Activated CD4-positive, alpha-beta T cell treated with anti-CD3 and anti-CD28 coated beads, Interleukin-2, Interleukin-6, amounts not matched to agents 100 ng/mL and 50 ng/mL, durations not matched to agents 16 hours and 8 hours (primary cell): Measurements from ENCODE around the gene WDR37.

Source experiments
- DNase-seq: peaks from one replicate; pipeline ENCODE4 v3.0.0-alpha.2; 2020

Gene WDR37

DNA sequence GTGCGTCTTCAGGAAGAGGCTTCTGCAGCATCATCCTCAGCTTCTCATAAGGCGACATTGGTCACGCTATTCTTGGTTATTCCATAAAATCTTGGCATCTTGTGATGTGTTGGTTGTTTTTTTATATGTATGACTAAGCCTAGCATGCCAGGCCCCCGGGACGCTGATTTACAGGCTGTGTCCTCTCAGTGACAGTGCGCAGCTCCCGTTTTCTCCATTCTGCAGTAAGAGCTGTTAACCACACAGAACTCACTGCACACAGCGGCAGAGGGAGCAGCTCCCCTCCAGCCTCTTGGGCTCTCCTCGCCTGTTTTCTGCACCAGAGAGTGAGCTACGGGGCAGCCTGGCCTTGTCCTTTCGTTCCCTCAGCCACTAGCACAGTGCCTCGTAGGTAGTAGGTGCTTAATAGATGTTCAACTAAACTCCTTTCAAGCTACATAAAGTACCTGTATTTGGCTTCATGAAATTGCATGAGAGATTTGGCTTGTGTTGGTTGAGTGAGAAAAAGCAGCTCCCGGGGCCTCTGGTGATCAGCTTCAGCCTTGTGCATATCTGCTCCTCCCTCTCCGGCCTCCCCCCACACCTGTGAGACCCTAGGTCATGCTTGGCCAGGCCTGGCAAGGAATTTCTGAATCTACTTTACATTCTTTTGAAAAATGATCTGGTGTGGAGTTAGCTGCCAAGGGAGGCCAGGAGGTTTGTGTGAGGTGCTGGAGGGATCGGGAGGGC, 116.2 kb downstream of the WDR37 start:
- no peak for DNase-seq

DNA sequence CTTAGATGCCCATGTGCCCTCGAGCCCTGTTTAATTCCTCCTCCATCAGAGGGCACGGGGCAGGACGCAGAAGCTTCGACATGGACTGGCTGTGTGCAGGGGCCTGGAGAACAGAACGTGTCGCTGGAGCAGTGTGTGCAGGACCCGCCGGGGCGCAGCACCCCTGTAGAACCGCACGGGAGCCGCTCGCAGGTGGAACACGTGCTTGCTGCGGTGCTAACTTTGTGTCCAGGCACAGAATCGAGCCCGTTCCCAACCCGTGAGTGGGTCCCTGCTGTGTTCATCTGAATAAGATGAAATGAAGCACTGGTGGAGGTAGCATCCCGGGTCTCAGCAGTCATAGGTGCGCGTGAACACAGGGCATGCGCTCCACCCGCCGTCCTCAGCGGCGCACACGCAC, 116.9 kb downstream of the WDR37 start:
- DNase-seq = no peak

DNA sequence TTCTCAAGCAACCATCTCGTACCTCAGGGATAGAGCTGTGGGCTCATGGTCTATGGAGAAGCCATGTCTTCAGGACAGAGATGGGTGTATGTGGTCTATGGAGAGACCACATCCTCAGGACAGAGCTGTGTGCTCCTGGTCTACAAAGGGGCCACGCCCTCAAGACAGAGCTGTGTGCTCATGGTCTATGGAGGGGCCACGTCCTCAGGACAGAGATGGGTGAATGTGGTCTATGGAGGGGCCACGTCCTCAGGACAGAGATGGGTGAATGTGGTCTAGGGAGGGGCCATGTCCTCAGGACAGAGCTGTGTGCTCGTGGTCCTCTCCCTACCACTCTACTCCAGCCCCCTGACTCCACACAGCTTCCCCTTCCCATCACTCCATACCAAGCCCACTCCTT, 117.8 kb downstream of the WDR37 start:
- DNase-seq = no peak

DNA sequence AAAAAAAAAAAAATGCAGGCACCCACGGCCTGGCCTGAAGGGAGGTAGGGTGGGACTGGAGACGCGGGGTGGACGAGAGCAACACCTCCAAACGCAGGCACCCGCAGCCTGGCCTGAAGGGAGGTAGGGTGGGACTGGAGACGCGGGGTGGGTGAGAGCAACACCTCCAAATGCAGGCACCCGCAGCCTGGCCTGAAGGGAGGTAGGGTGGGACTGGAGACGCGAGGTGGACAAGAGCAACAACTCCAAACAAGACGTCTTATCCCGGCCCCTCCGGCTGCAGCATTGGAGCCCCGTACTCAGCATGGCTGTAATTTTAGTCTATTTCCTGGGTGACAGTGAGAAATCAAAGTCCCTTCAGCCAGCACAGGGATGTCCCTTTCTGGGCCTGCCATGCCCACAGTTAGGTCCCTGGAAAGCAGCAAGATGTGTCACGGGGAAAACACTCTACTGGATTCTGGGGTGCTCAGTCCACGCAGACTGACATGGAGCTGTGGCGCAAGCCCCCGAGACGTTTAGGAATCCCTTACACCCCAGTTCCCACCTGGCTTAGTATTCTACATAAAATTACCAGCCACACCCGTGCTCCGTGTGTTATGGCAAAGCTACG, 119.9 kb downstream of the WDR37 start:
- DNase-seq = no peak

DNA sequence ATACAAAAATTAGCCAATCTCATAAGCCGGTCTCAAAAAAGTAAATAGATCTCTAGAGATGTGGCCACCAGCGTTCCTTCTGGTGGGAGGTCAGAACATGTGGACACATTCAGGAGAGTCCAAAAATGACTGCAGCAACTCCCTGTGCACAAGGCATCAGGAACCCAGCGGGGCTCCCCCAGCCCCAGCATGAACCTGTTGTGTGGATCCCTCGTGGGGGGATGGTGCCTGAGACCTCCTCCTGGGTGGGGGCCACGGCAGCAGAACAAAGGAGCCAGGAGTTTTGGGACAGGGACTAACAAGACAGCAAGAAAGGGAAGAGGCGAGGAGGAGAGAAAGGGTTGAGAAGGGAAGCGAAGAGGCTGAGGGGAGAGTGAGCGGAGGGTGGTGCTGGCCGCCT, 121.8 kb downstream of the WDR37 start:
- no peak for DNase-seq

DNA sequence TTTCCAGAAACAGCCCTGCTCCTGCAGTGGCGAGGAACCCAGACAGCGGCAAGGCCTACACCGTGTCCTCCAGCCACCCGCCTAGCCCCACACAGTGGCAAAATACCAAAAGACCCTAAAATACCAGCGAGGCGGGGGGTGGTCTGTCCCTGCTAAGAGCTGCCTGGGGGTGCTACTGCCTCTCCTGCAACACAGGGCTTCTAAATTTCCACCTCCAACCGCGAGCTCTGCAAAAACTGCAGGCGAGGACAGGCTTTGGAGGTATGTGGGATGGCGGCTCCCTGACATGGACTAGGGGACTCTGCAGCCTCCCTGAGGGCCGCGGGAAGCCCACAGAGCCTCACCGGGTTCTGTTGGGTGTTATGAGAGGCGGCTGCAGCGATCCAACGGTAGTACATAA, 122.3 kb downstream of the WDR37 start:
- DNase-seq = no peak

DNA sequence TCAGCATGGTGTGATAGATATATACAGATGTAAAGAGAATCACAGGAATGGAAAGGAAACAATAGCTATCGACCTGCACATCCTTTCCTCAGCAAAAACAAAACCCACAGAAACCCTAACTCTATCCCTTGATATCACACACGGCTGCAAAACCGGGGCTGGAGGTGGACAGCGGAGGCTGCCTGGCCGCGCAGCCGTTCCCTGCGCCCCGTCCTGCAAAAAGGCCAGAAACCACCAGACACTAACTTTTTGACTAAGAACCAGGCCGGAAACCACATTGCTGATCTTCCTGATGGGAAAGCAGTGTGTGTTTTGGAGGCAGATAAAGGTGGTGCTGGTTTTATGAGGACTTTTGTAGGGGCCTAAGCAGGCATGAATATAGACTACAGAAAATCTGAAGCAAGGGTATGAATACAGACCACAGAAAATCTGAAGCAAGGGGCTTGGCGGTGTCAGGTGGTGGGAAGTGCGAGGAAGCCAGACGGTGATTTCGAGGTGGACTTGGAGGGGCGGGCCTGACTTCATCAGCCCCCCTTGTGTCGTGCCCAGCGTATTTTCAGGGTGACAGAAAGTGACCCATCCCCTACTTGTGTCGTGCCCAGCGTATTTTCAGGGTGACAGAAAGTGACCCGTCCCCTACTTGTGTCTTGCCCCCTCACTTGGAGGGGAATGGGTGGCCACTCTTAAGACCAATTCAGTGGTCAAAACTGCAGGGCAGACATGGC, 123.3 kb downstream of the WDR37 start:
- no peak for DNase-seq

DNA sequence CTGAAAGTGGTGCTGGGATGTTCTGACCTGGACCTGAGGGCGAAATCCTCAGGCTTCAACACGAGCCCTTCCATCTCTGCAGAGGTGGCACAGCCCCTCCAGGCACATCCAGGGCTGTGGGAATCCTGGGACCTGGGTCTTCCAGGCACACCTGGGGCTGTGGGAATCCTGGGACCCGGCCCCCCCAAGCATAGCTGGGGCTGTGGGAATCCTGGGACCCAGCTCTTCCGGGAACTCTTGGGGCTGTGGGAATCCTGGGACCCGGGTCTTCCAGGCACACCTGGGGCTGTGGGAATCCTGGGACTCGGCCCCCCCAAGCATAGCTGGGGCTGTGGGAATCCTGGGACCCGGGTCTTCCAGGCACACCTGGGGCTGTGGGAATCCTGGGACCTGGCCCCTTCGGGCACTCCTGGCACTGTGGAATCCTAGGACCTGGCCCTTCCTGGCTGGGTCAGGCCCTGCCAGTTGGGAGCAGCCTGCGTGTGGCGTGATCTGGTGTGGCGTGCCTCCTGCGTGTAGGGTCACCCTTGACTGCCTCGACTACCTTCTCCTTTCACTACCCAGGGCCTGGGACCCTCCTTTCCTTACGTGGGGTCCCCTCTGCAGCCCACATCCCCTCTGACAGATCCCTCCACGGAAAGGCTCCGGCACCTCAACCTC, 124.0 kb downstream of the WDR37 start:
- DNase-seq = no peak

DNA sequence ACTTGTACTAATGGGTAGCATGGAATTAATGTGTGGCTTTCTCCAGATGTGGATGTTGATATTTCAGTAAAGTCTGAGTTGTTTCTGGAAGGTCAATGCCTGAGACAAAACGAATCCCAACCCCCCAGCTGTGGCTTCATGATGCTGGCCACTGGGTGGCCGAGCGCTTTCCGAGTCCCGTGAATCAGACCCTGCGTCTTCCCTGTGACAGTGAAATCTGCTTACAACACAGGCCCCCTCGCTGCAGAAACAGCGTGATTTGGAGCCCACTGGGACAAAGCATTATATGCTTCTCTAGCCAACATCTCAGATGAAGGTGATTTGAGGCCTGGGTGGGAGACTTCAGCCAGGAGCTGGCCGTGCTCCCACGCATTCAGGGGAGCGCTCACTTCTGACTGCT, 124.7 kb downstream of the WDR37 start:
- no peak for DNase-seq
